ENCODE results near the gene GTPBP4. TPM values are rescaled to one million over a fixed set of nuclear protein-coding genes. Genes with fewer than 3 reads are reported as not detected.

The GTPBP4 gene
- total RNA-seq, 2 donors from 2014 or later: 15.6 to 39.9 TPM

GRCh38 chr10:986137-986825, 2.0 kb upstream of the GTPBP4 start:
- H3K4me1 ChIP-seq (replicated peaks): peaks cover 5% of the 10 kb centered on the region
- 75% methylated on average over 7 of the region's 7 CpGs for WGBS
- DNase-seq (ENCODE audit: low spot score): no peak

GRCh38 chr10:986881-987619, 1.2 kb upstream of the GTPBP4 start:
- 72% methylated on average over 14 of the region's 14 CpGs for WGBS
- Histone ChIP-seq H3K27ac (peak overlapping the region in 1 of 2 donors; percentile 83), H3K4me1 (replicated peaks) (peaks cover 5% of the 10 kb centered on the region), H3K4me3 (peak overlapping the region; percentile 63 to 97), H3K27me3 (replicated peaks; ENCODE audit: insufficient read depth) (no peaks in the 10 kb centered on the region), H3K9me3 (no peaks in the 10 kb centered on the region), H3K36me3 (no peaks in the 10 kb centered on the region)
- no peak for DNase-seq (ENCODE audit: low spot score)
- intact Hi-C loops (cut with DNase I): loop anchor here (5.0 kb wide), 1 partner anchor 55 kb away; the partner anchor contains the start of gene LARP4B
- TF ChIP-seq POLR2AphosphoS5 (IDR thresholded peaks at IDR 0.05) (no peak), POLR2A (IDR thresholded peaks at IDR 0.05) (no peak)
- TF ChIP-seq, protein P1, sequence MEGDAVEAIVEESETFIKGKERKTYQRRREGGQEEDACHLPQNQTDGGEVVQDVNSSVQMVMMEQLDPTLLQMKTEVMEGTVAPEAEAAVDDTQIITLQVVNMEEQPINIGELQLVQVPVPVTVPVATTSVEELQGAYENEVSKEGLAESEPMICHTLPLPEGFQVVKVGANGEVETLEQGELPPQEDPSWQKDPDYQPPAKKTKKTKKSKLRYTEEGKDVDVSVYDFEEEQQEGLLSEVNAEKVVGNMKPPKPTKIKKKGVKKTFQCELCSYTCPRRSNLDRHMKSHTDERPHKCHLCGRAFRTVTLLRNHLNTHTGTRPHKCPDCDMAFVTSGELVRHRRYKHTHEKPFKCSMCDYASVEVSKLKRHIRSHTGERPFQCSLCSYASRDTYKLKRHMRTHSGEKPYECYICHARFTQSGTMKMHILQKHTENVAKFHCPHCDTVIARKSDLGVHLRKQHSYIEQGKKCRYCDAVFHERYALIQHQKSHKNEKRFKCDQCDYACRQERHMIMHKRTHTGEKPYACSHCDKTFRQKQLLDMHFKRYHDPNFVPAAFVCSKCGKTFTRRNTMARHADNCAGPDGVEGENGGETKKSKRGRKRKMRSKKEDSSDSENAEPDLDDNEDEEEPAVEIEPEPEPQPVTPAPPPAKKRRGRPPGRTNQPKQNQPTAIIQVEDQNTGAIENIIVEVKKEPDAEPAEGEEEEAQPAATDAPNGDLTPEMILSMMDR (IDR thresholded peaks at IDR 0.05): no peak

More at GRCh38 chr10:986137-986825, 2.0 kb upstream of the GTPBP4 start:
- Histone ChIP-seq H3K9me3 (no peaks in the 10 kb centered on the region), H3K4me3 (no peak overlapping the region), H3K27ac (no peak overlapping the region), H3K27me3 (replicated peaks; ENCODE audit: insufficient read depth) (no peaks in the 10 kb centered on the region), H3K36me3 (no peaks in the 10 kb centered on the region)
- TF ChIP-seq POLR2A (IDR thresholded peaks at IDR 0.05): no peak
- intact Hi-C loops (cut with DNase I): loop anchor here (5.0 kb wide), 1 partner anchor 54 kb away; the partner anchor contains the start of gene LARP4B

GRCh38 chr10:987620-987869, 689 bp upstream of the GTPBP4 start:
- TF ChIP-seq, protein P1 (IDR thresholded peaks at IDR 0.05): no peak
- TF ChIP-seq POLR2A (IDR thresholded peaks at IDR 0.05) (no peak), POLR2AphosphoS5 (IDR thresholded peaks at IDR 0.05) (no peak)
- Histone ChIP-seq H3K36me3 (no peaks in the 10 kb centered on the region), H3K9me3 (no peaks in the 10 kb centered on the region), H3K27me3 (replicated peaks; ENCODE audit: insufficient read depth) (no peaks in the 10 kb centered on the region), H3K4me3 (peak overlapping the region; percentile 63 to 97), H3K27ac (peak overlapping the region; percentile 83 to 86), H3K4me1 (replicated peaks) (peaks cover 5% of the 10 kb centered on the region)
- DNase-seq (ENCODE audit: low spot score): no peak
- intact Hi-C loops (cut with DNase I): loop anchor here (5.0 kb wide), 1 partner anchor 55 kb away; the partner anchor contains the start of gene LARP4B
- WGBS: under 1% methylated on average over 7 of the region's 7 CpGs

GRCh38 chr10:988667-989545, 672 bp downstream of the GTPBP4 start:
- intact Hi-C loops (cut with DNase I): loop anchor here (2.0 to 5.0 kb wide), 2 partner anchors 57 to 60 kb away; partner anchors contain the start of genes IDI1 and LARP4B
- TF ChIP-seq, protein P1 (IDR thresholded peaks at IDR 0.05): no peak
- no peak for TF ChIP-seq POLR2A (IDR thresholded peaks at IDR 0.05)
- TF ChIP-seq POLR2AphosphoS5 (IDR thresholded peaks at IDR 0.05): no peak
- no peaks in the 10 kb centered on the region for H3K9me3 ChIP-seq
- DNase-seq (ENCODE audit: low spot score): no peak
- peak overlapping the region; percentile 63 to 97 for H3K4me3 ChIP-seq
- 29% methylated on average over 42 of the region's 42 CpGs for WGBS
- peak overlapping the region; percentile 83 to 86 for H3K27ac ChIP-seq
- H3K27me3 ChIP-seq (replicated peaks; ENCODE audit: insufficient read depth): no peaks in the 10 kb centered on the region
- H3K4me1 ChIP-seq (replicated peaks): peaks cover 5% of the 10 kb centered on the region
- no peaks in the 10 kb centered on the region for H3K36me3 ChIP-seq

GRCh38 chr10:990808-991207, 2.6 kb downstream of the GTPBP4 start:
- Histone ChIP-seq H3K4me1 (replicated peaks) (peaks cover 5% of the 10 kb centered on the region), H3K9me3 (no peaks in the 10 kb centered on the region), H3K27ac (no peak overlapping the region), H3K36me3 (peaks cover 0 to 4% of the 10 kb centered on the region in 2 donors), H3K27me3 (replicated peaks; ENCODE audit: insufficient read depth) (no peaks in the 10 kb centered on the region), H3K4me3 (no peak overlapping the region)
- TF ChIP-seq POLR2A (IDR thresholded peaks at IDR 0.05): no peak
- no peak for TF ChIP-seq POLR2AphosphoS5 (IDR thresholded peaks at IDR 0.05)
- TF ChIP-seq, protein P1 (IDR thresholded peaks at IDR 0.05): no peak
- WGBS: 92% methylated on average over 6 of the region's 6 CpGs
- intact Hi-C loops (cut with DNase I): no loop called here
- DNase-seq (ENCODE audit: low spot score): no peak

Data from prostate gland (tissue), 2 donors.